Smooth muscle cell of the brain vasculature (primary cell): ENCODE measurements around the gene KCNK18.
"Not testable (repeated sequence)": the region's sequence is repeated elsewhere in the genome, so short reads cannot be mapped to it uniquely, and the experiment has no call there.

ENCODE experiments used
- DNase-seq: peaks from one replicate; pipeline ENCODE4 v3.0.0-alpha.2; 2012; ENCODE audit warnings: low read depth, low spot score

Gene KCNK18

GRCh38 chr10:117221156-117221711 lies 23.9 kb downstream of the KCNK18 start:
- no peak for DNase-seq

GRCh38 chr10:117222552-117222951 lies 25.3 kb downstream of the KCNK18 start:
- no peak for DNase-seq

- DNase-seq, result no peak
Measured at GRCh38 chr10:117222976-117223692, 25.8 kb downstream of the KCNK18 start.

GRCh38 chr10:117223693-117224430 lies 26.6 kb downstream of the KCNK18 start:
- no peak for DNase-seq

- DNase-seq, result no peak
Measured at GRCh38 chr10:117224881-117225280, 27.6 kb downstream of the KCNK18 start.

GRCh38 chr10:117226813-117227451 lies 29.6 kb downstream of the KCNK18 start:
- no peak for DNase-seq

GRCh38 chr10:117228210-117228609 lies 30.9 kb downstream of the KCNK18 start:
- DNase-seq, result no peak

- DNase-seq, result not testable (repeated sequence)
Measured at GRCh38 chr10:117230107-117230506, 32.8 kb downstream of the KCNK18 start.

DNA sequence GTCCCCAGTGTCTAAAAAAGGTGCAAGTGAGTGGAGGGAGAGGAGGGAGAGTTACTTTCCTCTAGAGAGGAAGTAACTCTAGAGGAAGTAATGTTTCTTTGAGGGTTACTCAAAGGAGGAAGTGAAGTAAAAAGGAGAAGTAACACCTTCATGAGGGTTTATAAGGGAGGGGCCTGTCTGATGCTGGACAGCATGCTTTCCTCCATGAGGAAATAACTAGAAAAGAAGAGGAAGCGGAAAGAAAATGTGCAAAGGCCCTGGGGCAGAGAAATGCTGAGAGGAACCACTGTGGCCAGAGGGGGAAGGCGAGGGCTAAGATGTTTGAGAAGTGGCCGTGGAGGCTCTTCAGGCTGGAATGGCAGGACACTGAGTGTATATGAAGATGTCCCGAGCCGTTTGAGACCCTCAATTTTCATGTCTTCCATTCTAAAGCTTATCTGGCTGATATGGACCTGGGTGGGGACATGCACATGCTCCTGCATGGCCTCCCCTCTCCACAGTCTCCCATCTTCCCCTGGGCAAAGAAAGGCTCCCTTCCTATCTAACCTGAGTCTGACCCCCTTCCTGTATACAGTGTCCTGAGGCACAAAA lies 40.2 kb downstream of the KCNK18 start:
- no peak for DNase-seq

- no peak for DNase-seq
Measured at GRCh38 chr10:117239051-117239450, 41.8 kb downstream of the KCNK18 start.

GRCh38 chr10:117239721-117240620 lies 42.7 kb downstream of the KCNK18 start:
- no peak for DNase-seq

GRCh38 chr10:117240621-117241529 lies 43.6 kb downstream of the KCNK18 start, which contains the start of gene SLC18A2:
Gene SLC18A2 (plus strand): TSS chr10:117241114. CDS start chr10:117241694, 580 bp downstream.
- DNase-seq, result no peak

DNA sequence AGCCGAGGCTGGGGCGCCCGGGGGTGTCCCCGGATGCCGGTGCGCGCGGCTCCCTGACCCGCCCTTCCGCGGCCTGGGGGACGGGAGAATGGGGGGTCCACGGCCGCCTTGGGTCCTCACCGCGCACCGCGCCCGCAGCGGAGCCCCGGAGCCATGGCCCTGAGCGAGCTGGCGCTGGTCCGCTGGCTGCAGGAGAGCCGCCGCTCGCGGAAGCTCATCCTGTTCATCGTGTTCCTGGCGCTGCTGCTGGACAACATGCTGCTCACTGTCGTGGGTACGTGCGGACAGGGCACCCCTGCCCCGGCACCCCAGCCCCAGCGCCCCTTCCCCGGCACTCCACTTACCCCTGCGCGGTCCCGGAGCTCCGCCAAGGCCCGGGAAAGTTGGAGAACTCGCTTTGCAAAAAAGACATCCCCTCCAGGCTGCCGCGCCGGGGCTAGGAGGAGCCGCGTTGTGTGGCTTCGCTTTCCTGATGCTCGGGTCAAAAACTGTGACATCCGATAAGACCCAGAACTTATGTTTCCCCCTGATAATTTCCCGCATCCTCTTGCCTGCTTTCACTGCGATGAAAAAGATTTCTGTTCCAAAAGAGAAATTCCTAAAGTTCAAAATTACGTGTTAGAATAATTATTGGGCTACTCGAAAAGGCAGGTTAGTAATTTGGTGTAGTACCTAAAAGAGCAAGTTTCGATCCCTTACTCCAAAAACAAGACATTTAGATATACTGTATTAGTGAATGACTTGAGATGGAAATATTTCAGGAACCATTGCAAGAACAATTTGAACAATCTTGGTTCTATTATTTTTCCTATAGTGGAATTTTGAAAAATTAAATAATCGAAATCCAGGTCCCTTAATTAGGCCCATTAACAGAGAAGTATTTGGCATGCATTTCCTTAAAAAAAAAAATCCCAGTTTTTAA lies 44.5 kb downstream of the KCNK18 start:
- DNase-seq, result no peak

- no peak for DNase-seq
Measured at GRCh38 chr10:117242463-117242832, 45.2 kb downstream of the KCNK18 start.

DNA sequence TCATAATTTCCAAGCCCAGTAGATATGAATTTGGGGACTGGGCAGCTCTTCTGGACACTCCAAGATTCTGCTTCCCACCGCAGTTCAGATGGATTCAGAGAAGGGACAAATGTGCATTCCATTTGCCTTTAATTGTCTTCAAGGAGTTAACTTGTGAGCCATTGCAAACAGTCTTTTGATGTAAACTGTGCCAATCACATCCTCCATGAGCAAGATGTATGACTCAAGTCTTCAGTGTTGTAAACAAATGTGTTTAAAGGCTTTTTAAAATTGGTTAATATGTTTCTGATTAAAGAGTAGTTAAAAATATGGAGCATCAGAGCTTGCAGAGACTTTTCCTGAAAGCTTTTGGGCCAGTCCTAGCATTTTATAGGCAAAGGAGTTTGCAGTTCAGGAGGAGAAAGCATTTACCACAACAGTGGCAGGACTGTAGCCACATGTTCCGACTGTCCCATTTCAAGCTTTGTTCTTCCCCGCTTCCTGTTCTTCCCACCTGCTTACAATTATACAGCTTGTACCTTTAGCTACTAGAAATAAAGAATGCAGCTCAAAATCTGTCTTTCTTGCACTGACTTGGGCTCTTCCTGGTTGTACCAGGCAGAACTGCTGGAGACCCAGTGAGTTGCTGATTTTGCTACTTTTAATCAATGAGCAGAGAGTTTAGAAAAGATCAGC lies 49.8 kb downstream of the KCNK18 start:
- no peak for DNase-seq

DNA sequence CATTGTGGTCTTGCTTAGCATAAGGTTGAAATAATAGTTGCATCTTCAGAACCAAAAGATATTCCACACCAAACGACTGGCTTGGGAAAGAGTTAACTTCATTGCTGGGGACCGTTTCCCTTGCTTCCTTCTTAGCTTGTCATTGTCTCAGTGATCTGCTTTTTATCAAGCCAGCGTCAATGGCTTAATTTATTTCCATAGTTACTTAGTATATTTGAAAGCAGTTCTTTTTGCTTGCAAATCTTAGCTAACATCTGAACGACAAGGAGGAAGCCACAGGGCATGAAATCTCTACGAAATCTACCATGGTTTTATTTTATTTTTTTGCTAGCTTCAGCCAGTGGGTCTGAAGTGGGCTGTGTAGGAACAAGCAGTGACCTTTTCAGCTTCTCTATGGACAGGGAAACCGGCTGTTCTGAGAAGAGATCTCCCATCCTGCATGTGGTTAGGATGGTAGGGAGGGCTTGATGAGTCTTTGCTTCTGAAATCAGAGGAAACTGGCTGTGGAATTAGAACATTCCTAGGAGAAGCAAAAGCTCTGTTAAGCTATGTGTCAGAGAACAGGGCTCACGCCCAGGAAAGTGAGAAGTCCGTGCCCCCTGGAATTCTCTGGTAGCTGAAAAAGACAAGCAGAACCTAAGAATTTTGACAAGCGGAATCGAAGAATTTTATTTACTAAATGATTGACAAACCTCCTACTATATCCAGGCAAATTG lies 51.6 kb downstream of the KCNK18 start:
- DNase-seq, result no peak

DNA sequence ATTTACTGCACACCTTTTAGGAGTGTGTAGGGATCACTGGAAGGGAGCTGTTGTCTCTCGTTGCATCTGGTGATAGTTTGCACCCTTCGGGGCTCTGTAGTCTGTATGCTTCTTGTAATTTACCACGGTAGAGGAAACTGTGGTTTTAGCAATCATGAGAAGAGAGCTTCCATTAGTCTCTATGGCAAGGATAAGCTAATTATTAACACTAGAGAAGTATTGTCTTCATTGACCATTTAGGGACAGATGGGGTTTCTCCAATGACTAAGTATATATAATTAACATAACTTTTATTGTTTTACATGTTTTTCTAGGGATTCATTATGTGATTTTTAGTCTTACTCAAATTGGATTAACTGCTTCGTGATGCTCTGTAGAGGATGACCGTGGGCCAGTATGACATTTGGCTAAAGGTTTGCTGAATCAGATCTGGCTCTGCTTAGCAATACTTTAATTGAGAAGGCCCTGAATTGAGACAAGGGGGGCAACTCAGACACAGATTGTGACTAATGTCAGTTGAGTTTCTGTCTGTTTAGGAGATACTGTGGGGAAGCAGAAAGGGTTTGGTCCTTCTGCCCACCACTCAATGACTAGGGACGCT lies 52.3 kb downstream of the KCNK18 start:
- no peak for DNase-seq
